VCaP (cell line): Measurements from ENCODE around the gene LIPC.

Source experiments
- H3K27ac ChIP-seq: fragments of 450-650 bp; 2 replicates; pipeline ENCODE4 v1.5.1; 2017
- CTCF ChIP-seq: fragments of 450-650 bp; conservative IDR thresholded peaks from 2 replicates; pipeline ENCODE4 v1.5.1; 2017; ENCODE audit warnings: mild to moderate bottlenecking, moderate library complexity

The LIPC gene

GRCh38 chr15:58566029-58566428, 134.2 kb downstream of the LIPC start:
- no peak for TF ChIP-seq CTCF
- no peak overlapping the region for H3K27ac ChIP-seq

- H3K27ac ChIP-seq, result peak overlapping the region; percentile 45
- no peak for TF ChIP-seq CTCF
Observed at GRCh38 chr15:58568157-58568571, 136.4 kb downstream of the LIPC start.

GRCh38 chr15:58569455-58569854, 137.7 kb downstream of the LIPC start:
- TF ChIP-seq CTCF, result no peak
- H3K27ac ChIP-seq, result no peak overlapping the region

- TF ChIP-seq CTCF, result no peak
- no peak overlapping the region; the same call in 1 of the 2 replicates for H3K27ac ChIP-seq
Observed at GRCh38 chr15:58571491-58571890, 139.7 kb downstream of the LIPC start.

- no peak for TF ChIP-seq CTCF
- H3K27ac ChIP-seq, result peak overlapping the region; percentile 96; the same call in 1 of the 2 replicates
Observed at GRCh38 chr15:58572521-58572920, 140.7 kb downstream of the LIPC start.

GRCh38 chr15:58573270-58573669, 141.5 kb downstream of the LIPC start:
- TF ChIP-seq CTCF, result no peak

GRCh38 chr15:58574631-58575030, 142.8 kb downstream of the LIPC start:
- H3K27ac ChIP-seq, result peak overlapping the region; percentile 96

More at GRCh38 chr15:58573270-58573669, 141.5 kb downstream of the LIPC start:
- peak overlapping the region; percentile 96 for H3K27ac ChIP-seq

More at GRCh38 chr15:58574631-58575030, 142.8 kb downstream of the LIPC start:
- TF ChIP-seq CTCF, result no peak
